SU-DHL-6 (cell line): ENCODE results near the gene EIF2AK2.

Source experiments
- H2AFZ ChIP-seq: fragments of 200-600 bp; sonication (generic); 2 replicates; pipeline ENCODE4 v1.6.1; 2014; ENCODE audit warnings: low read depth, mild to moderate bottlenecking, moderate library complexity, mixed read lengths, antibody characterized with exemption, low read length; ENCODE audit not compliant: severe bottlenecking
- H3F3A ChIP-seq: fragments of 200-600 bp; shearing (Covaris generic); 2 replicates; pipeline ENCODE4 v1.6.0; 2016; ENCODE audit warnings: antibody characterized with exemption, mild to moderate bottlenecking; ENCODE audit not compliant: insufficient read depth
- H3K27ac ChIP-seq: fragments of 200-600 bp; sonication (generic); 2 replicates; pipeline ENCODE4 v1.5.1; 2016; ENCODE audit warnings: low read depth, mild to moderate bottlenecking, low read length, moderate library complexity, mixed read lengths
- H3K27me3 ChIP-seq: fragments of 200-600 bp; sonication (generic), shearing (Covaris generic); 2 replicates; pipeline ENCODE4 v1.6.0; 2014; ENCODE audit warnings: mild to moderate bottlenecking, low read length
- H3K36me3 ChIP-seq: fragments of 200-600 bp; sonication (generic); 2 replicates; pipeline ENCODE4 v1.6.1; 2014; ENCODE audit warnings: mild to moderate bottlenecking, low read length, mixed read lengths
- H3K4me2 ChIP-seq: fragments of 300-600, 200-600 bp; shearing (Covaris generic), sonication (generic); 2 replicates; pipeline ENCODE4 v1.6.0; 2014; ENCODE audit warnings: low read length, low read depth, mild to moderate bottlenecking; ENCODE audit not compliant: poor library complexity, severe bottlenecking
- H3K4me3 ChIP-seq: fragments of 200-600 bp; sonication (generic); 2 replicates; pipeline ENCODE4 v1.5.1; 2014; ENCODE audit warnings: antibody characterized with exemption, low read length, mild to moderate bottlenecking, mixed read lengths; ENCODE audit not compliant: insufficient read depth, poor library complexity, severe bottlenecking
- H3K79me2 ChIP-seq: fragments of 200-600 bp; sonication (generic); 2 replicates; pipeline ENCODE4 v1.6.1; 2014; ENCODE audit warnings: mild to moderate bottlenecking, low read length, moderate library complexity; ENCODE audit not compliant: insufficient read depth
- H3K9ac ChIP-seq: fragments of 200-600 bp; sonication (generic); 2 replicates; pipeline ENCODE4 v1.7.0; 2014; ENCODE audit warnings: mild to moderate bottlenecking, low read length
- H3K9me2 ChIP-seq: fragments of 200-600 bp; sonication (generic); replicated peaks from 2 replicates; pipeline ENCODE4 v1.6.1; 2014; ENCODE audit warnings: low read length; ENCODE audit not compliant: insufficient read depth
- H3K9me3 ChIP-seq: fragments of 200-600 bp; sonication (generic); 2 replicates; pipeline ENCODE4 v1.6.1; 2014; ENCODE audit warnings: low read length, mixed read lengths; ENCODE audit not compliant: insufficient read depth
- H4K20me1 ChIP-seq: fragments of 200-600 bp; sonication (generic); 2 replicates; pipeline ENCODE4 v1.6.1; 2014; ENCODE audit warnings: low read depth, mild to moderate bottlenecking, antibody characterized with exemption, low read length, moderate library complexity, mixed read lengths
- CTCF ChIP-seq: fragments of 200-600 bp; sonication (generic); IDR thresholded peaks from one replicate; pipeline ENCODE4 v1.5.1; 2017; ENCODE audit warnings: antibody characterized with exemption, mild to moderate bottlenecking, low read length, moderate library complexity; ENCODE audit not compliant: insufficient read depth, poor library complexity, severe bottlenecking
- EZH2phosphoT487 ChIP-seq: fragments of 200-600 bp; sonication (generic), shearing (Covaris generic); conservative IDR thresholded peaks from 2 replicates; pipeline ENCODE4 v1.6.1; 2018; ENCODE audit warnings: mild to moderate bottlenecking, antibody characterized with exemption, low read length, moderate library complexity, mixed read lengths

The EIF2AK2 gene

GRCh38 chr2:37203708-37204107 lies 46.9 kb upstream of the EIF2AK2 start:
- Histone ChIP-seq H3K27ac (no peak overlapping the region), H3K9me3 (no peaks in the 10 kb centered on the region), H3K36me3 (peaks cover 67% of the 10 kb centered on the region), H3F3A (peaks cover 33% of the 10 kb centered on the region), H3K9ac (no peak overlapping the region), H3K9me2 (no peaks in the 10 kb centered on the region), H3K4me3 (no peak overlapping the region), H3K79me2 (peaks cover 67% of the 10 kb centered on the region), H3K4me2 (no peak overlapping the region), H2AFZ (no peak overlapping the region), H4K20me1 (no peaks in the 10 kb centered on the region; the same call in 1 of the 2 replicates), H3K27me3 (no peaks in the 10 kb centered on the region)
- TF ChIP-seq EZH2phosphoT487 (no peak), CTCF (no peak)

GRCh38 chr2:37201766-37202165 lies 45.0 kb upstream of the EIF2AK2 start:
- Histone ChIP-seq H3K4me3 (no peak overlapping the region), H3K4me2 (no peak overlapping the region), H3K9me2 (no peaks in the 10 kb centered on the region), H3K9ac (no peak overlapping the region), H3F3A (peaks cover 45% of the 10 kb centered on the region), H3K27ac (peak overlapping the region; percentile 5; the same call in 1 of the 2 replicates), H2AFZ (no peak overlapping the region), H3K36me3 (peaks cover 48% of the 10 kb centered on the region), H3K27me3 (no peaks in the 10 kb centered on the region), H3K79me2 (peaks cover 65% of the 10 kb centered on the region), H4K20me1 (no peaks in the 10 kb centered on the region), H3K9me3 (no peaks in the 10 kb centered on the region)
- TF ChIP-seq EZH2phosphoT487 (no peak), CTCF (no peak)

GRCh38 chr2:37201208-37201607 lies 44.4 kb upstream of the EIF2AK2 start:
- Histone ChIP-seq H2AFZ (no peak overlapping the region), H3K9me2 (no peaks in the 10 kb centered on the region), H3K27me3 (no peaks in the 10 kb centered on the region), H3F3A (peaks cover 45% of the 10 kb centered on the region), H3K9me3 (no peaks in the 10 kb centered on the region), H3K79me2 (peaks cover 63% of the 10 kb centered on the region), H3K4me2 (no peak overlapping the region), H4K20me1 (no peaks in the 10 kb centered on the region), H3K36me3 (peaks cover 45% of the 10 kb centered on the region), H3K4me3 (no peak overlapping the region), H3K27ac (peak overlapping the region; percentile 1; the same call in 1 of the 2 replicates), H3K9ac (no peak overlapping the region)
- no peak for TF ChIP-seq CTCF
- TF ChIP-seq EZH2phosphoT487 = no peak
